Vagina (tissue), 2 donors: ENCODE results near the gene SMURF2.

Experiments
- CTCF ChIP-seq, 3 experiments: fragments of 450-650 bp in 2 of 3; fragments of 200-600 bp in 1 of 3; sonication (generic) in 1 of 3; IDR thresholded peaks; one replicate each; pipeline ENCODE4 v1.5.1; 2017 to 2019; ENCODE audit warnings: antibody characterized with exemption in 3 of 3, mild to moderate bottlenecking in 2 of 3, moderate library complexity in 2 of 3
- POLR2A ChIP-seq, 2 donors: fragments of 450-650 bp; IDR thresholded peaks; one replicate each; pipeline ENCODE4 v1.6.1; 2017; ENCODE audit warnings: antibody characterized with exemption in 2 of 2, mild to moderate bottlenecking in 2 of 2, moderate library complexity in 2 of 2
- POLR2AphosphoS5 ChIP-seq, 2 donors: sonication (generic); formaldehyde crosslinking; IDR thresholded peaks; one replicate each; pipeline ENCODE4 v1.9.0; 2017; ENCODE audit warnings: antibody characterized with exemption in 2 of 2, mild to moderate bottlenecking in 2 of 2, low read depth in 1 of 2; ENCODE audit not compliant: insufficient read depth in 1 of 2

- TF ChIP-seq CTCF (IDR thresholded peaks at IDR 0.05) (no peak), POLR2AphosphoS5 (IDR thresholded peaks at IDR 0.05; ENCODE audit: insufficient read depth in 1 of 2, low read depth in 1 of 2) (no peak), POLR2A (IDR thresholded peaks at IDR 0.05) (no peak)
Observed at GRCh38 chr17:64688481-64688880, 26.4 kb upstream of the SMURF2 start.
